ENCODE measurements around the gene INPP4B. TPM values are rescaled to one million over a fixed set of nuclear protein-coding genes. Genes with fewer than 3 reads are reported as not detected.

The INPP4B gene
- total RNA-seq, 1 experiment from 2014 or later = 25.2 TPM

DNA sequence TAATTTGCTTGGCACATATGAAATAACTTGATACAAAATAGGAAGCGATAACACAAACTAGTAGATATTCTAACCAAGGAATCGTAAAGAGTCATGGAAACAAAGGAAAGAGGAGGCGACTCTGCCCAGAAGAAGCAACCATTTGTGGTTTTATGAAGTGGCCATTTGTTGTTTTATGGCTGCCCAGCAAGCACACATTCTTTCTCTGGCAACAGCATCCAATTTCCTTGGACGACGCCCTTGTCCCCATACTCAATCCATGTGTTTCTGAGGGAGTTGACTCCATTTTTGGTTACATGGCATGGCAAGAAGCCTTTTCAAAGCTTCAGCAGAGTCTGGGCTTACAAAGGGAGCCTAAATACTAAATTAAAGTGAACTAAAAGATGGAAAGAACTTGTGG is 295.1 kb downstream of the INPP4B start:
- H3K9me3 ChIP-seq (replicated peaks) = no peaks in the 10 kb centered on the region
- H3K27me3 ChIP-seq = no peaks in the 10 kb centered on the region
- peak in 1 of 2 experiments; percentile 17 for DNase-seq
- H3K36me3 ChIP-seq = no peaks in the 10 kb centered on the region
- peaks cover 15% of the 10 kb centered on the region for H3K4me1 ChIP-seq
- no peak overlapping the region for H3K4me3 ChIP-seq
- no peak overlapping the region for H3K27ac ChIP-seq

DNA sequence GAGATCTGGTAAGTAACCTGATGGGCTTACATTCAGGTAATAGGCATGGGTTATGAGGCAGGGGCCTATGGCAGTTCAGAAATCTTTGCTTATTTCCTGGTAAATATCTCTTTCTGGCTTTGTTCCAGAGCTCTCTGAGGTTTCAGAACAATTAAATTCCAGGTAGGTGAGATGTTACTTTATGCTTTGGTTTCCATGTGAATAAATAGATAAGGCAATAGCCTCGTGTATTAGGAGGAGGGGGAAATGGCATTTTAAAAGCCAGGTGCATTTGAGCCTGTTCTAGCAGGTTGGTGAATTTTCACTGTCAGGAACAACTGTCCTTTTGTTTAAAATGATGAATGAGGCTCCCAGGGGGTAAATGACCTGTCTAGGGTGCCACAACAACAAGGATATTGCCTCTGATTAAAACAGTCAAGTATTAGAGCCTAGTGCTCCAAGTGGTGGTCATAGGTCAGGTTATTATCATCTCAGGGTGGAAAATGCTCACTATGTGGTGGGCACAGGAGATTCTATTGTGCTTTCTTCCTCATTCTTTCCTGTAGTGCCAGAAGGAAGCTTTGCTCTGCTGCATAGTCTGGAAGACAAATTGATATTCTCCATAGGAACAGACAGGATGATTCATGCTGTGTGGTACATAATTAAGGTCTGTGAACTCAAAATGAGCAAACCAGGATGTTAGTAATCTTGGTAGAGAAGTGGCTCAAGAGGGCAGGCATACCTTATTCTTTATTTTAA is 296.2 kb downstream of the INPP4B start:
- H3K27ac ChIP-seq = peak overlapping the region; percentile 36
- peaks cover 15% of the 10 kb centered on the region for H3K4me1 ChIP-seq
- peak in 1 of 2 experiments; percentile 27 for DNase-seq
- H3K27me3 ChIP-seq = no peaks in the 10 kb centered on the region
- H3K9me3 ChIP-seq (replicated peaks) = no peaks in the 10 kb centered on the region
- no peaks in the 10 kb centered on the region for H3K36me3 ChIP-seq
- H3K4me3 ChIP-seq = no peak overlapping the region

DNA sequence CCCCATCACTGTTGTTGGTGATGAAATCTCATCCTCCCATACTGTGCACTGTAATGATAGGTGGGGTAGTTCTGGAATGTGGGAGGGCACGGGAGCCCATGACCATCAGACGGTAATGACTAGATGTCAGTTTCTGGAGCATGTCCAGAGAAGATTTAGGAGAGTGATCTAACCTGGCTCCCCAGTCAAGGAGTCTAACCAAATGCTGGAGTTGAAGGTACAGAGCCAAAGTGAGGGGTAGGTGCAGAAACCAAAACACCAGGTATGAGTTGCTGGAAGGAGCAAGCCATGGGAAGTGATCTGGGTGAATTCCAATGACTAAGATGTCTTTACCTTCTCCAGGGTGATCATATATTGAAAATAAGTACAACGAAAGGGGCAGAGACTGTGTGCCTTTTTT is 296.9 kb downstream of the INPP4B start:
- no peak for DNase-seq
- no peaks in the 10 kb centered on the region for H3K36me3 ChIP-seq
- no peaks in the 10 kb centered on the region for H3K27me3 ChIP-seq
- H3K27ac ChIP-seq = no peak overlapping the region; the same call in 1 of the 2 replicates
- H3K4me3 ChIP-seq = no peak overlapping the region
- H3K4me1 ChIP-seq = peaks cover 15% of the 10 kb centered on the region
- H3K9me3 ChIP-seq (replicated peaks) = no peaks in the 10 kb centered on the region

DNA sequence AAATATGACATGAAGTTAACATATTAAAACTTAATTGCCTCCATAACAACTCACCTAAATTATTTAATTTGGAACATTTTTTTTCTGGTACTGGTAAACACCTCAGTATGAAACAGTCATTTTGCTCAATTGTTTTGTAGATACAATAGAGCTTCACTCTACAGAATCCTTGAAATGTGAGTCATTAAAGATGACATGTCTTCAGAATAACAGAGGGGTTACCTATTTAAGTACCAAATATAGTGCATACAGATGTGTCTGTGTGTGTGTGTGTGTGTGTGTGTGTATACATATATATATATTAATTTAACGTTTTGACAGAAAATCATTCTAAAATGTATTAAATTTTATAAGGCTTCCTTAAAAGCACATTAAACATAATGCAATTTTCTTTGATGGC is 297.6 kb downstream of the INPP4B start:
- Histone ChIP-seq H3K27ac (no peak overlapping the region), H3K4me3 (no peak overlapping the region), H3K4me1 (peaks cover 15% of the 10 kb centered on the region), H3K36me3 (no peaks in the 10 kb centered on the region), H3K9me3 (replicated peaks) (no peaks in the 10 kb centered on the region), H3K27me3 (no peaks in the 10 kb centered on the region)
- no peak for DNase-seq

DNA sequence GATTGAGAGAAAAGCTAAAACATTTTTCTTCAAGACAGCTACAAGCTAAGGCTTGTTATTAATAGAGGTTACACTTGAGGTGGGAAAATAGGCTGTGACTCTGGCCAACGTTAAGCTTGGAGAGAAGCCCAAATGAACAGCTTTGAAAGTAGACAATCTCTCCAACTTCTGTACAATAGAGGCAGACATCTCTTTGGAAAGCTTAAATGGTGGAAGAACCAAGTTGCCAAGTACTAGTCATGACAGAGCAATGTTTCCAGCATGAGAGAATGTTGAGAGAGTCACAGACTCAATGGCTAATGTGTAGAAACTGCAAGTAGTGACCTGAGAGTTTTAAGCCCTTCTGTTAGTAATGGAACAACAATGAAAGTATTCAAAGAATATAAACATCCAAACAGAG is 298.1 kb downstream of the INPP4B start:
- H3K36me3 ChIP-seq = no peaks in the 10 kb centered on the region
- H3K4me3 ChIP-seq = no peak overlapping the region
- no peak overlapping the region for H3K27ac ChIP-seq
- H3K27me3 ChIP-seq = no peaks in the 10 kb centered on the region
- no peaks in the 10 kb centered on the region for H3K9me3 ChIP-seq (replicated peaks)
- no peak for DNase-seq
- peaks cover 15% of the 10 kb centered on the region for H3K4me1 ChIP-seq

DNA sequence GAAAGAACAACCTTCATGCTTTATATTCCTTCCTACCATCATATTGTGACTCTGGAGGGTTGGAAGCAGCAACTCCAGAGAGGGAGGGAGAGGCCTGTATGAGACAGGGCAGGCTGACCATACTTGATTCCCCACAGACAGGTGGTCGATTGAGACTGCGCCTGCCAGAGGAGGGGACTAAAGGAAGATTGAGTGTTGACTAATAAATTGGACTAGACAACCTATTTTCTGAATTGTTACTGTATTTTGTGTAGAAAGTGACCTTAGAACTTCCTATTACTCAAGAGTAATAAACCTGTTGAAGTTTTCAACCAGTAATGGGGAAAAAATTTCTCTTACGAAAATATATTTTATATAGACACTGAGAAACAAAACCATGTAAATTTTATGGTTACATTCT is 301.5 kb downstream of the INPP4B start:
- Histone ChIP-seq H3K36me3 (no peaks in the 10 kb centered on the region), H3K27me3 (no peaks in the 10 kb centered on the region), H3K4me1 (peaks cover under 1% of the 10 kb centered on the region; the same call in 1 of the 2 replicates), H3K27ac (no peak overlapping the region), H3K4me3 (no peak overlapping the region), H3K9me3 (replicated peaks) (no peaks in the 10 kb centered on the region)
- peak in 1 of 2 experiments; percentile 37 for DNase-seq

DNA sequence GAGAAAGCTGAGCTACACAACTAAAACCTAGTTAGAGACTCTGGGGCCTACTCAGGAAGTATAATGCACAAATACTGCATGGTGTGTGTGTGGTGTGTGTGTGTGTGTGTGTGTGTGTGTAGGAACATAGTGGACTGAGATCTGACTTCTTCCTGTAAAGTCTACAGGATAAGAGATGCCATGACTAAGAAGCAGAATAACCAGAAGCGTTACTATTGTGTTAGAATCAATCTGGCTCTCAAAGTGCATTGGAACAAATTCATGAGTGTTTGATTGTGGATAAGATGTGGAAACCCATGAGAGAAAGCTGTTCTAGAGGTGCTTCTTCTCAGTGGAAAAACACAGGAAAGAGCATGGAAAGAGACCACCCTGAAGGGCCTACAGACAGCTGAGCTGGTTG is 302.1 kb downstream of the INPP4B start:
- Histone ChIP-seq H3K4me1 (no peaks in the 10 kb centered on the region), H3K36me3 (no peaks in the 10 kb centered on the region), H3K9me3 (replicated peaks) (no peaks in the 10 kb centered on the region), H3K27ac (no peak overlapping the region), H3K4me3 (no peak overlapping the region), H3K27me3 (no peaks in the 10 kb centered on the region)
- peak; percentile 24 to 47 for DNase-seq

DNA sequence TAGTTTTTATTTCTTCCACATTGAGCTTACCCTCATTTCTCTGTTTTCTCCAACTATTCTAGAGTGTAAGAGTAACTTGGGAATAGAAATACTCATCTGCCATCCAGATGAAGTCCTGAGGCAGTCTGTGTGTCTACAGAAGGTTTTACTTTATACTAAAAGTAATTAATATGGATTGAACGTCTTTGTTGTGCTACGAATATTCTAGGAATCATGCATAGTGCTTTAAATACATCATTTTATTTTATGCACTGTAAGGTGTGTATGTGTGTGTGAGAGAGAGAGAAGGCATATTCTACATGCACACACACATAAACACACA is 305.7 kb downstream of the INPP4B start:
- Histone ChIP-seq H3K36me3 (no peaks in the 10 kb centered on the region), H3K27me3 (no peaks in the 10 kb centered on the region), H3K4me1 (no peaks in the 10 kb centered on the region), H3K9me3 (replicated peaks) (no peaks in the 10 kb centered on the region), H3K27ac (no peak overlapping the region), H3K4me3 (no peak overlapping the region)
- DNase-seq = no peak

DNA sequence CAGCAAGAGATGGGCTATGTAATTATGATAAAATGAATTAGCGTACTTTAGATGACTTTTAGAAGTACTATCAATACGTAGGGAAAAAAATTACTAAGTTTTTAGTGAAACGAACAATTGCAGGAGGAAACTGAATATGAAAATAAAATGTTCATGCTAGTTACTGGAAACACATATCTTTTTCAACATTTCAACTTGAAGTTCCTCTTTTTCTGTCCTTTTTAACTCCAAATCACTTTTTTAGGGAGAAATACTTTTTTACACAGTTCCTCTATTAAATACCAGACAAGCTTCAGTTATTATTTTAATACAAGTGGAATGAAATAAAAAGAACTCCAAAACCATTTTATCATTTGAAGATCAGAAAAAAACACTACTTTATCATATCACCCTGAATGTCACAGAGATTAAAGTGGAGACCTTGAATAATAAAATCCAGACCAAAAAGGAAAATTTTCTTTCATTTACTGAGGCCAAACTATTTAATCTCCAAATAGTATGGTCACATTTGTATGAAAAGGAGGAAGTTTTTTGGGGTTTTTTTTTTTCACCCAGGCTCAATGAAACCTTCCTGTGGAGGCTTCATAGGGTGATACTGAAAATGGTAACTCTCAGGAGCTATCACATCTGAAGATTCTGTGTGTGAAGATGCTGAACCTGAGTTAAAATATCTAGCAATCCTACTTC is 306.2 kb downstream of the INPP4B start:
- Histone ChIP-seq H3K4me1 (no peaks in the 10 kb centered on the region), H3K27ac (no peak overlapping the region), H3K36me3 (no peaks in the 10 kb centered on the region), H3K4me3 (no peak overlapping the region), H3K27me3 (no peaks in the 10 kb centered on the region), H3K9me3 (replicated peaks) (no peaks in the 10 kb centered on the region)
- DNase-seq = no peak

DNA sequence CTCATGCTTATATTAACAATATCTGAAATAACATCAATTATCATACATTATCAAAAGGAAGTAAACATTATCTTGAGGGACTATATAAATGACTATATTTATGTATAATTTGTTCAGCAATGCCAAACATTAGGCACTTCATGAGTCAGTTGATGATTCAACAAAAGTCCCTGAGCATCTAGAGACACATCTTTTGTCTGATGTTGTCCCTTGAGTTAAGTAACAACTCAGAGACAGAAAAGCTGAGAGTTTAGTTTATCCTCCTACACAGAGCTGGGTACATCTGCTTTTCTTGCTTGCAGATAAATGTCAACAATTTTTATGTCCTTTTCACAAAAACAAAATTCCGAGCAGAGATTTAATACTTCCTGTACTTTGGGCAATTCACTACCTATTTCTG is 311.1 kb downstream of the INPP4B start:
- Histone ChIP-seq H3K4me3 (no peak overlapping the region), H3K9me3 (replicated peaks) (no peaks in the 10 kb centered on the region), H3K36me3 (no peaks in the 10 kb centered on the region), H3K27me3 (no peaks in the 10 kb centered on the region), H3K4me1 (no peaks in the 10 kb centered on the region), H3K27ac (no peak overlapping the region)
- DNase-seq = no peak

DNA sequence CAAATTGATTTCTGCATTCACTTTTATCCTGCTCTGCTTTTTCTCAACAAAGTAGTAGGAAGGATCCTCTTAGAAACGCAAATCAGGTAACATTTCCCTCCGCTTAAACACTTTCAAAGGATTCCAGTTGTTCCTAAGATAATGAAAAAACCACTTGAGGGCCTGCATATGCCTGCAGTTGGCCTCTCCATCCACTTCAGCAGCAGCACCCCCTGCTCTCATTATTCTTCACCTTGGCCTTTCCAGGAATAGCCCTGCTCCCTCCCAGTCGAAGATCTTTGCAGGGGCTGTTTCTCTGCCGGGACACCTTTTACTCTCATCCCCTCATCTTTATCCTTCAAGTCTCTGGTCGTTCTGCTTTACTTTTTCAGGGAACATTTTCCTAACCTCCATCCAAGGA is 314.0 kb downstream of the INPP4B start:
- H3K4me3 ChIP-seq = no peak overlapping the region
- H3K9me3 ChIP-seq (replicated peaks) = no peaks in the 10 kb centered on the region
- DNase-seq = no peak
- H3K27me3 ChIP-seq = no peaks in the 10 kb centered on the region
- H3K27ac ChIP-seq = no peak overlapping the region
- no peaks in the 10 kb centered on the region for H3K36me3 ChIP-seq
- no peaks in the 10 kb centered on the region for H3K4me1 ChIP-seq

DNA sequence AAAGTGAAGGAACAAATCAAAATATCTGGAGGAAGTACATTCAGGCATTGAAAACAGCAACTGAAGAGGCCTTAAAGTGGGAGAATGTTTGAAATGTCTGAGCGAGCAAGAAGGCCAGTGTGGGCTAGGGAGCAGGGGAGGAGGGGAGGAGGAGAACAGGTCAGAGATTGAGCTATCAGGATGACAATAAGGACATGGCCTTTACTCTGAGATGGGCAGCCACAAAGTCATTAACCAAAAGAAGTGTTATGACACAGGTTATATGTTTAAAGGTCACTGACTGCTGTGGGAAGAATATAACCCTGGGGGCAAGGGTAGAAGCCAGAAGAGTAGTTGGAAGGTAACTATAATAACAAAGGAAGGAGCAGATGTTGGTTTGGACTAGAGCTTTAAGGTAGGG is 315.4 kb downstream of the INPP4B start:
- Histone ChIP-seq H3K27ac (no peak overlapping the region), H3K4me3 (no peak overlapping the region), H3K9me3 (replicated peaks) (no peaks in the 10 kb centered on the region), H3K36me3 (no peaks in the 10 kb centered on the region), H3K27me3 (no peaks in the 10 kb centered on the region), H3K4me1 (no peaks in the 10 kb centered on the region)
- no peak for DNase-seq

DNA sequence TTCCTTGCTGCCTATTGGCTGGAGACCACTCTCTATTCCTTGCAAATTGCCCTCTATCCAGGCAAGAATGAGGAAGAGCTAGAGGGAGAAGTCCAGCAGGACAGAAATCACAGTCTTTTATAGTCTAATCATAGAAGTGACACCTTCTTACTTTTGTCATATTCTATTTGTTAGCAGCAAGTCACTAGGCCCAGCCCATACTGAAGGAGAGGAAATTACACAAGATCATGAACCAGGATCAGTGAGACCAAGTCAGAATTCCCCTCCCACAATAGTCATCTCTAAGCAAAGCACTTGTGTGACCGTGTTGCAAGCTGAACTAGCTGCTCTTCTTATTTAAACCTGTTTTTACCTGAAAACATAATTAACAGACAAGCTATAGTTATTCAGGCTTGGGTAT is 317.7 kb downstream of the INPP4B start:
- no peak for DNase-seq
- H3K9me3 ChIP-seq (replicated peaks) = no peaks in the 10 kb centered on the region
- H3K27ac ChIP-seq = no peak overlapping the region
- no peaks in the 10 kb centered on the region for H3K36me3 ChIP-seq
- no peaks in the 10 kb centered on the region for H3K27me3 ChIP-seq
- H3K4me1 ChIP-seq = no peaks in the 10 kb centered on the region
- no peak overlapping the region for H3K4me3 ChIP-seq

DNA sequence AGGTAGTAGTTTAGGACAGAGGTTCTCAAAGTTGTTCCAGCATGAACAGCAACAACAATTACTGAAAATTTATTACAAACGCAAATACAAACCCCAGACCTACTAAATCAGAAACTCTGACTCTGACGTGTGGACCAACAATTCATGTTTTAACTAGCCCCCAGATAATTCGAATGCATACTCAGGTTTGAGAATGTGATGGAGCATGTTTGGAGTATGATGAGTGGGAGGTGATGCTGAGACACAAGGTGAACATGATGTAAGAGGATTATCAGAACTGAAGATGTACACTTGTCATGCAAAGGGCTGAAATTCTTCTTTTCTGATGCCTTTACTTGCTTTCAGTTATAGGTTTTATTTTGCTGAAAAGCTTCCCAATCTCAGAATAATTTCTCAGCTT is 323.0 kb downstream of the INPP4B start:
- H3K36me3 ChIP-seq = no peaks in the 10 kb centered on the region
- no peak overlapping the region for H3K4me3 ChIP-seq
- no peaks in the 10 kb centered on the region for H3K27me3 ChIP-seq
- no peaks in the 10 kb centered on the region for H3K9me3 ChIP-seq (replicated peaks)
- no peak overlapping the region for H3K27ac ChIP-seq
- H3K4me1 ChIP-seq = no peaks in the 10 kb centered on the region
- DNase-seq = no peak

DNA sequence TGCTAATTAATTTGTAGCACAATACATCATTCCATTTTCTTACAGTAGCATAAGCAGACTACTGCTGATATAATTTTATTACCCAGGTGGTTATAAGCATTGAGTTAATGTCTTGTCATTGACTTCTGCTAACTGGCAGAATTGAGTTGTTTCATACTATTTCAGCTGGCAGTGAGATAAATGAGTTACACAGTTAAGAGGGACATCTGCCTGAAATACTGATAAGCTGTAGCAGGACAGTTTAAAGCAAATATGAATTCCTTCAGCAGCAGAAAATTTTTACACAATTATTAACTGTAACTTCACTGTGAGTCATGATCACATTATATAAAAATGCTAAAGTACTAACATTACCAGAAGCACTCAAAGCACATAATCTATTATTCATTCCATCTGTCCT is 326.8 kb downstream of the INPP4B start:
- Histone ChIP-seq H3K36me3 (no peaks in the 10 kb centered on the region), H3K9me3 (replicated peaks) (no peaks in the 10 kb centered on the region), H3K27me3 (no peaks in the 10 kb centered on the region), H3K4me3 (no peak overlapping the region), H3K4me1 (no peaks in the 10 kb centered on the region), H3K27ac (no peak overlapping the region)
- DNase-seq = no peak
